Measurements from ENCODE around the gene CD180.

Gene CD180

DNA sequence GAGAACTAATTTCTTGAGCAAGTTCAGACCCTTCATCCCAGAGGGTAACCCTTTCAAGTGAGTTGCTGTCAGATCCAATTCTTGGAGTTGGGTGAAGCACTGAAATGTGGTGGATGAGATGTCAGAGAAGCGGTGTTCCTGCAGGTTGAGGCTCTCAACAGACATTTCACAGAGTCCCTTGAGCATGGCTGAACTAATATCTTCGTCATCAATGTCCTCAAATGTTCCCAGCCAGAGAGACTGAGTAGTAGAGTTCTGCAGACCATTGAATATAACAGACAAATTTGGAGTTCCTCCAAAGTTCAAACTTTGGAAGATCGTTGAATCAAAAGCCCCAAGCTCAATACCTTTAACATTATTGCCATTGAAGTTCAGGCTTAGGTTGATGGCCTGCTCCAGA is 12.7 kb downstream of the CD180 start:
- Histone ChIP-seq H2AK5ac (ENCODE audit: low read length) (no peak overlapping the region), H2BK120ac (ENCODE audit: low read depth, low read length) (no peak overlapping the region), H2BK15ac (replicated peaks; ENCODE audit: low read depth) (no peak overlapping the region), H3K18ac (ENCODE audit: low read length) (no peak overlapping the region), H3K36me3 (ENCODE audit: control insufficient read depth, insufficient read depth, low read length) (no peaks in the 10 kb centered on the region), H3K4me3 (ENCODE audit: low read length) (no peak overlapping the region), H3K9ac (ENCODE audit: low read length) (no peak overlapping the region), H3K79me2 (ENCODE audit: control insufficient read depth, insufficient read depth, low read length) (no peaks in the 10 kb centered on the region), H3K27me3 (ENCODE audit: insufficient read depth, low read length, poor library complexity) (no peaks in the 10 kb centered on the region), H3K23ac (ENCODE audit: low read length) (no peak overlapping the region), H4K8ac (ENCODE audit: low read depth, low read length) (no peak overlapping the region), H3K4me2 (ENCODE audit: low read length) (no peak overlapping the region), H3K4me1 (ENCODE audit: control insufficient read depth, low read depth, low read length) (peaks cover 4% of the 10 kb centered on the region), H4K5ac (ENCODE audit: low read length) (no peak overlapping the region), H3K27ac (ENCODE audit: low read depth, low read length) (no peak overlapping the region), H3K4ac (ENCODE audit: low read depth, low read length) (no peak overlapping the region), H2BK5ac (ENCODE audit: low read length) (no peak overlapping the region), H3K79me1 (ENCODE audit: low read length) (no peaks in the 10 kb centered on the region), H3K56ac (ENCODE audit: low read length) (no peak overlapping the region)
- no CpG with 5 or more reads among the region's 3 CpGs for WGBS (ENCODE audit: extremely low coverage, insufficient coverage, low lambda C conversion rate)
- no peak for DNase-seq

DNA sequence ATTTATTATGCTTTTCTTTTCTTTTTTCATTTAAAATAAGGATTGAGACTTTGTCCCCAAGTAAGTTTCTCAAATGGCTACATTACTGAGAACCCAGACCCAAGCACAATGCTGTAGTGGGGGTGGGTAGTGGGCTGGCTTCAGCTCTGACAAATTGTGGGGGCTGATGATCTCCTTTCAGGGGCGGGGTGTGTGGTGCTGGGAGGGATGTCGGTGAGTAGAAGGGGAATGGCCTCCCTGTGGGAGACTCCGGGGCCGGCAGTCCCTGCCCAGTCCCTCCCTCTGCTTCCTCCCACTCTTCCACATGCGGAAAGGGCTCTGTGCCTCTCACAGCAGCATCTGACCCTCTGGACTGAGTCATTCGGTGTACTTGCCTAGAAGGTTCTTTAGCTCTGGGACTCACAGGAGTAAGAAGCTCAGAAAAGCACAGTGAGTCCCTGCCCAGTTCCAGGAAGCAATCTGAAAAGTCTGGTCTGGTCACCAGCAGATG is 14.3 kb downstream of the CD180 start:
- no peak overlapping the region for H3K27ac ChIP-seq (ENCODE audit: low read depth, low read length)
- peak; percentile 74 for DNase-seq

DNA sequence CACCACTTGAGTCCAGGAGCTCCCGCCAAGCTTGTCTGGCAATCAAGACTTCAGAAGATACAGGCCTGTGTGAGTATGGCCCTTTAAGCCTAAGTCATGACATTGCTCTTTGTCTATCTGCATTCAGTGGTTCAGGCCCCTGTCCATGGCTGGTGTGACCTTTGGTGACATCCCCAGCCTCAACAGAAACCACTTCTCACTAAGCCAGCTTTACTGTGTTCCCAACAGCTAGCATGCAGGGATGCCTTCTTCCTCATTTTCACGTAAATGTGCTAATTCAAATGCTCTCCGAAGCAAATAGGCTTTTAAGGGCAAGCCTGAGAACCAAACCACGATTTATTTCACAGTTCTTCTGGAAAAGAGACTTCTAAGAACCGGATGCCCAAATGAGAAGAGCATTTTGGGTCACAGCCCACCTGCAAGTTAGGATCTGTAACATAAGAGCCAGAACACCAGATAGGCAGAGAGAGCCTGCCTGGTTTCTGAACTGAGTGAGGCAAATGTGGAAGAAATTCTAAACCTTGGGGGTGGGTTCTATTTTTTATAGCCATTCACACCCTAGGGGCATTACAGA is 14.9 kb downstream of the CD180 start:
- WGBS (ENCODE audit: extremely low coverage, insufficient coverage, low lambda C conversion rate) = no CpG with 5 or more reads among the region's 5 CpGs
- H2AK5ac ChIP-seq (ENCODE audit: low read length) = no peak overlapping the region
- H3K18ac ChIP-seq (ENCODE audit: low read length) = no peak overlapping the region
- H3K4ac ChIP-seq (ENCODE audit: low read depth, low read length) = no peak overlapping the region
- H2BK15ac ChIP-seq (replicated peaks; ENCODE audit: low read depth) = no peak overlapping the region
- H3K4me2 ChIP-seq (ENCODE audit: low read length) = no peak overlapping the region
- no peak overlapping the region for H4K8ac ChIP-seq (ENCODE audit: low read depth, low read length)
- H2BK120ac ChIP-seq (ENCODE audit: low read depth, low read length) = no peak overlapping the region
- H2BK5ac ChIP-seq (ENCODE audit: low read length) = no peak overlapping the region
- no peak overlapping the region for H3K56ac ChIP-seq (ENCODE audit: low read length)
- H3K9ac ChIP-seq (ENCODE audit: low read length) = no peak overlapping the region
- no peak overlapping the region for H3K27ac ChIP-seq (ENCODE audit: low read depth, low read length)
- H3K4me1 ChIP-seq (ENCODE audit: control insufficient read depth, low read depth, low read length) = peaks cover 4% of the 10 kb centered on the region
- H4K5ac ChIP-seq (ENCODE audit: low read length) = no peak overlapping the region
- DNase-seq = peak; percentile 27
- no peak overlapping the region for H3K23ac ChIP-seq (ENCODE audit: low read length)
- no peaks in the 10 kb centered on the region for H3K79me2 ChIP-seq (ENCODE audit: control insufficient read depth, insufficient read depth, low read length)
- H3K27me3 ChIP-seq (ENCODE audit: insufficient read depth, low read length, poor library complexity) = no peaks in the 10 kb centered on the region
- no peaks in the 10 kb centered on the region for H3K36me3 ChIP-seq (ENCODE audit: control insufficient read depth, insufficient read depth, low read length)
- no peak overlapping the region for H3K4me3 ChIP-seq (ENCODE audit: low read length)
- no peaks in the 10 kb centered on the region for H3K79me1 ChIP-seq (ENCODE audit: low read length)

More for the DNA sequence above, 14.3 kb downstream of the CD180 start:
- H2BK120ac ChIP-seq (ENCODE audit: low read depth, low read length) = no peak overlapping the region
- H3K18ac ChIP-seq (ENCODE audit: low read length) = no peak overlapping the region
- H3K4me1 ChIP-seq (ENCODE audit: control insufficient read depth, low read depth, low read length) = peaks cover 4% of the 10 kb centered on the region
- H2BK5ac ChIP-seq (ENCODE audit: low read length) = no peak overlapping the region
- H3K4me3 ChIP-seq (ENCODE audit: low read length) = no peak overlapping the region
- H3K36me3 ChIP-seq (ENCODE audit: control insufficient read depth, insufficient read depth, low read length) = no peaks in the 10 kb centered on the region
- H3K4ac ChIP-seq (ENCODE audit: low read depth, low read length) = no peak overlapping the region
- H2AK5ac ChIP-seq (ENCODE audit: low read length) = no peak overlapping the region
- H3K23ac ChIP-seq (ENCODE audit: low read length) = no peak overlapping the region
- no peak overlapping the region for H2BK15ac ChIP-seq (replicated peaks; ENCODE audit: low read depth)
- no peak overlapping the region for H3K9ac ChIP-seq (ENCODE audit: low read length)
- H3K79me2 ChIP-seq (ENCODE audit: control insufficient read depth, insufficient read depth, low read length) = no peaks in the 10 kb centered on the region
- H3K56ac ChIP-seq (ENCODE audit: low read length) = no peak overlapping the region
- no peak overlapping the region for H4K5ac ChIP-seq (ENCODE audit: low read length)
- no peaks in the 10 kb centered on the region for H3K27me3 ChIP-seq (ENCODE audit: insufficient read depth, low read length, poor library complexity)
- no peaks in the 10 kb centered on the region for H3K79me1 ChIP-seq (ENCODE audit: low read length)
- WGBS (ENCODE audit: extremely low coverage, insufficient coverage, low lambda C conversion rate) = no CpG with 5 or more reads among the region's 6 CpGs
- H4K8ac ChIP-seq (ENCODE audit: low read depth, low read length) = no peak overlapping the region
- no peak overlapping the region for H3K4me2 ChIP-seq (ENCODE audit: low read length)

DNA sequence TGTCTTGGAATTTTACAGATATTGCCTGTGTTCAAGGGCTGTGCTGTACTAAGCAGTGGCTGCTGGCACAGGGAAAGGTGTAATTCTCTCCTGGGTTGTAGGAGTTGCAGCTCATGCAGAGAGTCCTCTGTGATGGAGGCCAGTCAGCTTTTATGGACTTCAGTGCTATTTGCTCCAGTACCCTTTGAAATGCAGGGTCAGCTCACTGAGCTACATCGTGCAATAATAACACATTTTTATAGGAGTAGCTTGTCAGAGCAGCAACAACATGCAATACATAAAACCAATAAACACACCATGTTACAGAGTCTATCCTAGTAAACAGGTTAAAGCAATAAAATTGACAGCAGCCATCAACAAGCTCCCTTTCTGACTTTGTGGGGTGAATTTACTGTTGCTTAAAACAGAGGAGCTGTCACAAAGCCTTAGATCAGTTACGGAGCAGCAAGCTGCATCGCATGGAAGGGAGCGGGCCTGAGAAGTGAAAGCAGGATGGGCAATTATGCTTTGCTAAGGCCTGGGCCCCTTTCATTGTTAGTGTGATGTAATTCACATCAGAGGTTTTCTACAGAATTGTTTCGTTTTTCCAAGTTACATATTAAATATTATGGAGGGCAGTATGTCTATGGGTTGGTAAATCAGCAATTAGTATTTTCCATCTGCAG is 16.8 kb downstream of the CD180 start:
- H2BK120ac ChIP-seq (ENCODE audit: low read depth, low read length) = no peak overlapping the region
- no peak overlapping the region for H3K4me3 ChIP-seq (ENCODE audit: low read length)
- H2BK15ac ChIP-seq (replicated peaks; ENCODE audit: low read depth) = no peak overlapping the region
- H4K5ac ChIP-seq (ENCODE audit: low read length) = no peak overlapping the region
- H2AK5ac ChIP-seq (ENCODE audit: low read length) = no peak overlapping the region
- H3K36me3 ChIP-seq (ENCODE audit: control insufficient read depth, insufficient read depth, low read length) = no peaks in the 10 kb centered on the region
- H3K27ac ChIP-seq (ENCODE audit: low read depth, low read length) = no peak overlapping the region
- no peak overlapping the region for H3K4ac ChIP-seq (ENCODE audit: low read depth, low read length)
- H2BK5ac ChIP-seq (ENCODE audit: low read length) = no peak overlapping the region
- no peaks in the 10 kb centered on the region for H3K79me2 ChIP-seq (ENCODE audit: control insufficient read depth, insufficient read depth, low read length)
- H4K8ac ChIP-seq (ENCODE audit: low read depth, low read length) = no peak overlapping the region
- no peaks in the 10 kb centered on the region for H3K79me1 ChIP-seq (ENCODE audit: low read length)
- H3K56ac ChIP-seq (ENCODE audit: low read length) = no peak overlapping the region
- no CpG with 5 or more reads among the region's 5 CpGs for WGBS (ENCODE audit: extremely low coverage, insufficient coverage, low lambda C conversion rate)
- peaks cover 4% of the 10 kb centered on the region for H3K4me1 ChIP-seq (ENCODE audit: control insufficient read depth, low read depth, low read length)
- H3K23ac ChIP-seq (ENCODE audit: low read length) = no peak overlapping the region
- no peak for DNase-seq
- no peaks in the 10 kb centered on the region for H3K27me3 ChIP-seq (ENCODE audit: insufficient read depth, low read length, poor library complexity)
- no peak overlapping the region for H3K18ac ChIP-seq (ENCODE audit: low read length)
- H3K4me2 ChIP-seq (ENCODE audit: low read length) = no peak overlapping the region
- H3K9ac ChIP-seq (ENCODE audit: low read length) = no peak overlapping the region

DNA sequence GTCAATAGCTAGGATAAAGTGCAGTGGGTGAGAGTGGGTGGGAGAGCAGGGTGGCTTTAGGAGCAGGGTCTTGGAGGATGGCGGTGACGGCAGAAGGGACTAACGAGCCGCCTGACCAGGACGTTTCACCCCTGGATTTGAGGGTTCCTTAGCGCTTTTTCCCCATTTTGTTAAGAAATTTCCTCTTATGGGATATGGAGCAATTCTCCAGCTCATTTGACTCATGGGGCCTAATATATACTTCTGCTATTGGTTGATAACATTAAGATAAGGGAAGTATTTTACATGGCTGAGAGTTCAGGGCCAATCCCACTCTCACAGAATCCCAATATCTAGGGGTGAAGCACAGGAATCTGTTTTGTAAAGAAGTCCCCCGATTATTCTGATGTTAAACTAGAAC is 17.6 kb downstream of the CD180 start:
- peaks cover 4% of the 10 kb centered on the region for H3K4me1 ChIP-seq (ENCODE audit: control insufficient read depth, low read depth, low read length)
- H3K27ac ChIP-seq (ENCODE audit: low read depth, low read length) = no peak overlapping the region
- no peaks in the 10 kb centered on the region for H3K79me1 ChIP-seq (ENCODE audit: low read length)
- H3K4me2 ChIP-seq (ENCODE audit: low read length) = no peak overlapping the region
- no peak overlapping the region for H2AK5ac ChIP-seq (ENCODE audit: low read length)
- no peak for DNase-seq
- H3K9ac ChIP-seq (ENCODE audit: low read length) = no peak overlapping the region
- H3K56ac ChIP-seq (ENCODE audit: low read length) = no peak overlapping the region
- no peak overlapping the region for H3K23ac ChIP-seq (ENCODE audit: low read length)
- no peak overlapping the region for H2BK5ac ChIP-seq (ENCODE audit: low read length)
- H2BK15ac ChIP-seq (replicated peaks; ENCODE audit: low read depth) = no peak overlapping the region
- H4K8ac ChIP-seq (ENCODE audit: low read depth, low read length) = no peak overlapping the region
- no peaks in the 10 kb centered on the region for H3K27me3 ChIP-seq (ENCODE audit: insufficient read depth, low read length, poor library complexity)
- H3K79me2 ChIP-seq (ENCODE audit: control insufficient read depth, insufficient read depth, low read length) = no peaks in the 10 kb centered on the region
- no peak overlapping the region for H2BK120ac ChIP-seq (ENCODE audit: low read depth, low read length)
- no CpG with 5 or more reads among the region's 7 CpGs for WGBS (ENCODE audit: extremely low coverage, insufficient coverage, low lambda C conversion rate)
- H3K4me3 ChIP-seq (ENCODE audit: low read length) = no peak overlapping the region
- H3K18ac ChIP-seq (ENCODE audit: low read length) = no peak overlapping the region
- H3K36me3 ChIP-seq (ENCODE audit: control insufficient read depth, insufficient read depth, low read length) = no peaks in the 10 kb centered on the region
- H4K5ac ChIP-seq (ENCODE audit: low read length) = no peak overlapping the region
- H3K4ac ChIP-seq (ENCODE audit: low read depth, low read length) = no peak overlapping the region

DNA sequence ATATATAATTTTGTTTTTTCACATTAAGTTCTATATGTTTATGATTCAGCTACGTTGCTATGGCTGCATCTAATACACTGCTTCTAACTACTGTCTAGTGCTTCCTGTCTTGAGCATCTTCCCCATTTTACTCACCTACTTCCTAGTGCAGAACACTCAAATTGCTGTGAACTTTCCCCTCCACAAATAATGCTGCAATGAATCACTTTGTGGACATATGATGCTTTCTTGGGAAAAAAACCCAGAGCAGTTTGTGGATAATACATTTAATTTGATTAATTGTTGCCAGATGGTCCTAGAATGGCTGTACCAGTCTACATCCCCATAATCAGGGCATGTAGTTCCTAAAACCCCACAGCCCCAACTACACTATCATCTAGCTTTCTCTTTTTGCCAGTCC is 18.5 kb downstream of the CD180 start:
- Histone ChIP-seq H3K18ac (ENCODE audit: low read length) (no peak overlapping the region), H3K4me2 (ENCODE audit: low read length) (no peak overlapping the region), H3K27me3 (ENCODE audit: insufficient read depth, low read length, poor library complexity) (no peaks in the 10 kb centered on the region), H3K27ac (ENCODE audit: low read depth, low read length) (no peak overlapping the region), H4K5ac (ENCODE audit: low read length) (no peak overlapping the region), H3K36me3 (ENCODE audit: control insufficient read depth, insufficient read depth, low read length) (no peaks in the 10 kb centered on the region), H3K79me1 (ENCODE audit: low read length) (no peaks in the 10 kb centered on the region), H2BK120ac (ENCODE audit: low read depth, low read length) (no peak overlapping the region), H4K8ac (ENCODE audit: low read depth, low read length) (no peak overlapping the region), H2BK5ac (ENCODE audit: low read length) (no peak overlapping the region), H3K79me2 (ENCODE audit: control insufficient read depth, insufficient read depth, low read length) (no peaks in the 10 kb centered on the region), H3K23ac (ENCODE audit: low read length) (no peak overlapping the region), H3K9ac (ENCODE audit: low read length) (no peak overlapping the region), H3K4ac (ENCODE audit: low read depth, low read length) (no peak overlapping the region), H2AK5ac (ENCODE audit: low read length) (no peak overlapping the region), H3K4me1 (ENCODE audit: control insufficient read depth, low read depth, low read length) (peaks cover 4% of the 10 kb centered on the region), H2BK15ac (replicated peaks; ENCODE audit: low read depth) (no peak overlapping the region), H3K4me3 (ENCODE audit: low read length) (no peak overlapping the region), H3K56ac (ENCODE audit: low read length) (no peak overlapping the region)
- no peak for DNase-seq
- WGBS (ENCODE audit: extremely low coverage, insufficient coverage, low lambda C conversion rate) = no CpG with 5 or more reads among the region's 1 CpG

Data from mesendoderm (in vitro differentiated cells).